ENCODE results near the gene GJC3. TPM values are rescaled to one million over a fixed set of nuclear protein-coding genes. Genes with fewer than 3 reads are reported as not detected.

GJC3 gene
- total and polyA plus RNA-seq, 9 of the 15 experiments (the other 6 are each of a cell fraction or from before 2014, with no cell fraction given): 0.10 to 0.45 (median 0.28) TPM; not detected in 1

DNA sequence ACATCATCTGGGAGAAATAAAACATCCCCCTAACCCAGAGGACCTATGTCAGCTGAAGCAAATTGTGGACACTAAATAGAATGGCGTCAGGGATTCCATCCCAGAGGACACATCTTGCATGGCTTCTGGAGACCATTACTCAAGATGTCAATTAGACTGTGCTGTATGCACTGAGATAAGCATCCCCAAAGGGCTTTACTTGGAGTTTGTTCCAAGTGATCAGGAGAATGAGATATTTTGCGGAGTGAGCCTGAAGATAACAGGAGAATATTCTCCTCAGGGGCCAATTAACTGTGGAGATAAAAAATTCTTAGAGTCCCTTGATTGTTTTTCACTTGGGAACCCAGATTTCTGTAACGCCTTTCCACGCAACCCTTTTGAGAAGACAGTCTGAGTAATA lies 48.0 kb downstream of the GJC3 start (continued):
- TF ChIP-seq MAFK (IDR thresholded peaks at IDR 0.05; ENCODE audit: low read length): no peak
- TF ChIP-seq GATA2 (CRISPR knock-in tag; IDR thresholded peaks at IDR 0.05): peak; percentile 43; the same call in 1 of the 2 replicates
- TF ChIP-seq, protein P1, sequence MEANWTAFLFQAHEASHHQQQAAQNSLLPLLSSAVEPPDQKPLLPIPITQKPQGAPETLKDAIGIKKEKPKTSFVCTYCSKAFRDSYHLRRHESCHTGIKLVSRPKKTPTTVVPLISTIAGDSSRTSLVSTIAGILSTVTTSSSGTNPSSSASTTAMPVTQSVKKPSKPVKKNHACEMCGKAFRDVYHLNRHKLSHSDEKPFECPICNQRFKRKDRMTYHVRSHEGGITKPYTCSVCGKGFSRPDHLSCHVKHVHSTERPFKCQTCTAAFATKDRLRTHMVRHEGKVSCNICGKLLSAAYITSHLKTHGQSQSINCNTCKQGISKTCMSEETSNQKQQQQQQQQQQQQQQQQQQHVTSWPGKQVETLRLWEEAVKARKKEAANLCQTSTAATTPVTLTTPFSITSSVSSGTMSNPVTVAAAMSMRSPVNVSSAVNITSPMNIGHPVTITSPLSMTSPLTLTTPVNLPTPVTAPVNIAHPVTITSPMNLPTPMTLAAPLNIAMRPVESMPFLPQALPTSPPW (CRISPR knock-in tag; IDR thresholded peaks at IDR 0.05): no peak
- TF ChIP-seq NBN (IDR thresholded peaks at IDR 0.05; ENCODE audit: low read depth): peak; percentile 25; the same call in 1 of the 2 replicates
- TF ChIP-seq, protein P2, sequence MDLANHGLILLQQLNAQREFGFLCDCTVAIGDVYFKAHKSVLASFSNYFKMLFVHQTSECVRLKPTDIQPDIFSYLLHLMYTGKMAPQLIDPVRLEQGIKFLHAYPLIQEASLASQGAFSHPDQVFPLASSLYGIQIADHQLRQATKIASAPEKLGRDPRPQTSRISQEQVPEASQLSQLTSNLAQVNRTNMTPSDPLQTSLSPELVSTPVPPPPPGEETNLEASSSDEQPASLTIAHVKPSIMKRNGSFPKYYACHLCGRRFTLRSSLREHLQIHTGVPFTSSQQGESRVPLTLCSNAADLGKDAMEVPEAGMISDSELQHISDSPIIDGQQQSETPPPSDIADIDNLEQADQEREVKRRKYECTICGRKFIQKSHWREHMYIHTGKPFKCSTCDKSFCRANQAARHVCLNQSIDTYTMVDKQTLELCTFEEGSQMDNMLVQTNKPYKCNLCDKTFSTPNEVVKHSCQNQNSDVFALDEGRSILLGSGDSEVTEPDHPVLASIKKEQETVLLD (IDR thresholded peaks at IDR 0.05): no peak
- TF ChIP-seq RBFOX2 (IDR thresholded peaks at IDR 0.05; ENCODE audit: low read depth, low read length): no peak
- no peak for TF ChIP-seq ZNF583 (CRISPR knock-in tag; IDR thresholded peaks at IDR 0.05)
- TF ChIP-seq, protein P3, sequence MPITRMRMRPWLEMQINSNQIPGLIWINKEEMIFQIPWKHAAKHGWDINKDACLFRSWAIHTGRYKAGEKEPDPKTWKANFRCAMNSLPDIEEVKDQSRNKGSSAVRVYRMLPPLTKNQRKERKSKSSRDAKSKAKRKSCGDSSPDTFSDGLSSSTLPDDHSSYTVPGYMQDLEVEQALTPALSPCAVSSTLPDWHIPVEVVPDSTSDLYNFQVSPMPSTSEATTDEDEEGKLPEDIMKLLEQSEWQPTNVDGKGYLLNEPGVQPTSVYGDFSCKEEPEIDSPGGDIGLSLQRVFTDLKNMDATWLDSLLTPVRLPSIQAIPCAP (CRISPR knock-in tag; IDR thresholded peaks at IDR 0.05; ENCODE audit: borderline replicate concordance): no peak
- TF ChIP-seq KDM1A (IDR thresholded peaks at IDR 0.05): peak; percentile 93 to 95
- TF ChIP-seq SMAD4 (CRISPR knock-in tag; conservative IDR thresholded peaks at IDR 0.05): peak; percentile 30; the same call in 1 of the 2 replicates
- peak; percentile 64 for TF ChIP-seq NFIC (IDR thresholded peaks at IDR 0.05)
- peak; percentile 31 for TF ChIP-seq CCNT2 (IDR thresholded peaks at IDR 0.05; ENCODE audit: borderline replicate concordance, extremely low read depth, insufficient read length, low read depth, low read length)
- TF ChIP-seq KLF16 (IDR thresholded peaks at IDR 0.05): no peak
- no peak for TF ChIP-seq ATF1 (CRISPR knock-in tag; IDR thresholded peaks at IDR 0.05)
- no peak for TF ChIP-seq ATF1 (tag; IDR thresholded peaks at IDR 0.05)
- peak; percentile 86 for TF ChIP-seq CBFA2T2 (conservative IDR thresholded peaks at IDR 0.05)
- no peak for TF ChIP-seq CBFB (CRISPR knock-in tag; IDR thresholded peaks at IDR 0.05)
- TF ChIP-seq SP2 (IDR thresholded peaks at IDR 0.05; ENCODE audit: extremely low read depth, low read depth, low read length, poor library complexity, severe bottlenecking): no peak
- no peak for TF ChIP-seq HOXB6 (CRISPR knock-in tag; IDR thresholded peaks at IDR 0.05; ENCODE audit: borderline replicate concordance)
- TF ChIP-seq, protein P4, sequence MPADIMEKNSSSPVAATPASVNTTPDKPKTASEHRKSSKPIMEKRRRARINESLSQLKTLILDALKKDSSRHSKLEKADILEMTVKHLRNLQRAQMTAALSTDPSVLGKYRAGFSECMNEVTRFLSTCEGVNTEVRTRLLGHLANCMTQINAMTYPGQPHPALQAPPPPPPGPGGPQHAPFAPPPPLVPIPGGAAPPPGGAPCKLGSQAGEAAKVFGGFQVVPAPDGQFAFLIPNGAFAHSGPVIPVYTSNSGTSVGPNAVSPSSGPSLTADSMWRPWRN (IDR thresholded peaks at IDR 0.05; ENCODE audit: low read depth): peak; percentile 74; the same call in 1 of the 2 replicates
- TF ChIP-seq, protein P5, sequence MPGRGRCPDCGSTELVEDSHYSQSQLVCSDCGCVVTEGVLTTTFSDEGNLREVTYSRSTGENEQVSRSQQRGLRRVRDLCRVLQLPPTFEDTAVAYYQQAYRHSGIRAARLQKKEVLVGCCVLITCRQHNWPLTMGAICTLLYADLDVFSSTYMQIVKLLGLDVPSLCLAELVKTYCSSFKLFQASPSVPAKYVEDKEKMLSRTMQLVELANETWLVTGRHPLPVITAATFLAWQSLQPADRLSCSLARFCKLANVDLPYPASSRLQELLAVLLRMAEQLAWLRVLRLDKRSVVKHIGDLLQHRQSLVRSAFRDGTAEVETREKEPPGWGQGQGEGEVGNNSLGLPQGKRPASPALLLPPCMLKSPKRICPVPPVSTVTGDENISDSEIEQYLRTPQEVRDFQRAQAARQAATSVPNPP (IDR thresholded peaks at IDR 0.05; ENCODE audit: borderline replicate concordance, insufficient read depth, insufficient read length): no peak
- no peak for TF ChIP-seq NR2C2 (CRISPR knock-in tag; IDR thresholded peaks at IDR 0.05)
- no peak for TF ChIP-seq NR2C2 (tag; IDR thresholded peaks at IDR 0.05)
- peak; percentile 75 for TF ChIP-seq SOX6 (IDR thresholded peaks at IDR 0.05)
- no peak for TF ChIP-seq ETV1 (tag; conservative IDR thresholded peaks at IDR 0.05; ENCODE audit: low read depth)
- 0 out of 2 replicates have a peak, but pooled peaks have one; percentile 26 for TF ChIP-seq BCOR (IDR thresholded peaks at IDR 0.05)
- no peak for TF ChIP-seq CHD1 (IDR thresholded peaks at IDR 0.05; ENCODE audit: low read length)

Data from K562 (cell line).